Measurements from ENCODE around the gene FBXO42.

DNA sequence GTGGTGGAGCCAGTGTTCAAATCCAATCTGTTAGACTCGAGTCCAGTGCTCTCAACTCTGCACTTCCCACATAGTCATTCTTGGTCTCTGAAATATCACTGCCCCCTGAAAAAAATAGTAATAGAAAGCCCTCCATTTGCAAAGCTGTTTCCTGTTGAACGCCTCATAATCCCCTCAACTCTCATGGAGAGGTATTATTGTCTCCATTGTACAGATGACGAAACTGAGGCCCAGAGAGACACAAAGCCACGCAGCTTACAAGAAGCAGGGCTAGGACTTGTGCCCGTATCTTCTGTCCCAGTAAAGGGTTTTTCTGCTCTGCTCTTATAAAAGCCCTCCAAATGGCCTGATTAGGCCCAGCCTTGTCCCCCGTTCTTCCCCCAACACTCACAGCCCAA lies 133.6 kb downstream of the FBXO42 start:
- no peak for TF ChIP-seq POLR2A (IDR thresholded peaks at IDR 0.05)
- TF ChIP-seq, protein P1, sequence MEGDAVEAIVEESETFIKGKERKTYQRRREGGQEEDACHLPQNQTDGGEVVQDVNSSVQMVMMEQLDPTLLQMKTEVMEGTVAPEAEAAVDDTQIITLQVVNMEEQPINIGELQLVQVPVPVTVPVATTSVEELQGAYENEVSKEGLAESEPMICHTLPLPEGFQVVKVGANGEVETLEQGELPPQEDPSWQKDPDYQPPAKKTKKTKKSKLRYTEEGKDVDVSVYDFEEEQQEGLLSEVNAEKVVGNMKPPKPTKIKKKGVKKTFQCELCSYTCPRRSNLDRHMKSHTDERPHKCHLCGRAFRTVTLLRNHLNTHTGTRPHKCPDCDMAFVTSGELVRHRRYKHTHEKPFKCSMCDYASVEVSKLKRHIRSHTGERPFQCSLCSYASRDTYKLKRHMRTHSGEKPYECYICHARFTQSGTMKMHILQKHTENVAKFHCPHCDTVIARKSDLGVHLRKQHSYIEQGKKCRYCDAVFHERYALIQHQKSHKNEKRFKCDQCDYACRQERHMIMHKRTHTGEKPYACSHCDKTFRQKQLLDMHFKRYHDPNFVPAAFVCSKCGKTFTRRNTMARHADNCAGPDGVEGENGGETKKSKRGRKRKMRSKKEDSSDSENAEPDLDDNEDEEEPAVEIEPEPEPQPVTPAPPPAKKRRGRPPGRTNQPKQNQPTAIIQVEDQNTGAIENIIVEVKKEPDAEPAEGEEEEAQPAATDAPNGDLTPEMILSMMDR (IDR thresholded peaks at IDR 0.05), result no peak
